Esophagus muscularis mucosa (tissue), 3 donors: Measurements from ENCODE around the gene ATXN1L.

Experiments
- POLR2A ChIP-seq: fragments of 450-650 bp; IDR thresholded peaks from one replicate; pipeline ENCODE4 v1.6.1; 2017; ENCODE audit warnings: antibody characterized with exemption, moderate library complexity, mild to moderate bottlenecking, low read depth
- TF ChIP-seq, protein P1 (sequence below), 3 experiments: fragments of 200-600 bp in 2 of 3; fragments of 450-650 bp in 1 of 3; sonication (generic) in 2 of 3; IDR thresholded peaks; one replicate each; pipeline ENCODE4 v1.5.1; 2017 to 2019; ENCODE audit warnings: antibody characterized with exemption in 3 of 3, mild to moderate bottlenecking in 2 of 3, moderate library complexity in 1 of 3

DNA sequence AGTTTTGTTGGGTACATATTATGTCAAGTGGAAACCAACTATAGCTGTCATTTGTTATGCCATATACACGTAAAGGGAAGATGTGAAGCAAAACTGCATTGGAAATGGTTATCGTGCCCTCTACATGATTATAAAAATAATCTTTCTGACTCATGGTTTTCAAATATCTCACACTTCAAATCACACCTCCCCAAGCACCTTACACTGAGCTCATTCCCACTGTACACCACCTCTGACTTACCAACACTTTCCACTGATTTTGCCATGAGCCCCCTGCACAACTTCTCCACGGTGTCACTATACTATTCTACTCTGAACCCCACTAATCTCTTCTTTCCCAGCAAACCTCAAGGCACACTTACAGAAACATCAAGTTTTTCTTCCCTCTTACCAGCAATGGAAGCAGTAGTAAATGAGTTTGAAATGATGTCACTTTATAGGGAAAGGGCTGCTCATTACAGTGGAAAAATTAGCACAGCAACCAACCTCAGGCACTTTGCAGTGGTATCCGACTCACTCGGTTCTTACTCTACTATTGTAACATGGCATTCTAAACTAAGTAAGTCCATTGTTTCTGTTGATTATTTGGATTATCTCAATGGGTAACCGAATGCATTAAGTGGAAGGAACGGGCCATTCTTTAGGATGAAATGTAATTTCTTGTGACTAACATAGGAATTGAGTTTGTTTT lies 19.5 kb downstream of the ATXN1L start:
- TF ChIP-seq, protein P1, sequence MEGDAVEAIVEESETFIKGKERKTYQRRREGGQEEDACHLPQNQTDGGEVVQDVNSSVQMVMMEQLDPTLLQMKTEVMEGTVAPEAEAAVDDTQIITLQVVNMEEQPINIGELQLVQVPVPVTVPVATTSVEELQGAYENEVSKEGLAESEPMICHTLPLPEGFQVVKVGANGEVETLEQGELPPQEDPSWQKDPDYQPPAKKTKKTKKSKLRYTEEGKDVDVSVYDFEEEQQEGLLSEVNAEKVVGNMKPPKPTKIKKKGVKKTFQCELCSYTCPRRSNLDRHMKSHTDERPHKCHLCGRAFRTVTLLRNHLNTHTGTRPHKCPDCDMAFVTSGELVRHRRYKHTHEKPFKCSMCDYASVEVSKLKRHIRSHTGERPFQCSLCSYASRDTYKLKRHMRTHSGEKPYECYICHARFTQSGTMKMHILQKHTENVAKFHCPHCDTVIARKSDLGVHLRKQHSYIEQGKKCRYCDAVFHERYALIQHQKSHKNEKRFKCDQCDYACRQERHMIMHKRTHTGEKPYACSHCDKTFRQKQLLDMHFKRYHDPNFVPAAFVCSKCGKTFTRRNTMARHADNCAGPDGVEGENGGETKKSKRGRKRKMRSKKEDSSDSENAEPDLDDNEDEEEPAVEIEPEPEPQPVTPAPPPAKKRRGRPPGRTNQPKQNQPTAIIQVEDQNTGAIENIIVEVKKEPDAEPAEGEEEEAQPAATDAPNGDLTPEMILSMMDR (IDR thresholded peaks at IDR 0.05) = no peak
- TF ChIP-seq POLR2A = no peak
